ENCODE measurements around the gene SMYD1.

The SMYD1 gene

DNA sequence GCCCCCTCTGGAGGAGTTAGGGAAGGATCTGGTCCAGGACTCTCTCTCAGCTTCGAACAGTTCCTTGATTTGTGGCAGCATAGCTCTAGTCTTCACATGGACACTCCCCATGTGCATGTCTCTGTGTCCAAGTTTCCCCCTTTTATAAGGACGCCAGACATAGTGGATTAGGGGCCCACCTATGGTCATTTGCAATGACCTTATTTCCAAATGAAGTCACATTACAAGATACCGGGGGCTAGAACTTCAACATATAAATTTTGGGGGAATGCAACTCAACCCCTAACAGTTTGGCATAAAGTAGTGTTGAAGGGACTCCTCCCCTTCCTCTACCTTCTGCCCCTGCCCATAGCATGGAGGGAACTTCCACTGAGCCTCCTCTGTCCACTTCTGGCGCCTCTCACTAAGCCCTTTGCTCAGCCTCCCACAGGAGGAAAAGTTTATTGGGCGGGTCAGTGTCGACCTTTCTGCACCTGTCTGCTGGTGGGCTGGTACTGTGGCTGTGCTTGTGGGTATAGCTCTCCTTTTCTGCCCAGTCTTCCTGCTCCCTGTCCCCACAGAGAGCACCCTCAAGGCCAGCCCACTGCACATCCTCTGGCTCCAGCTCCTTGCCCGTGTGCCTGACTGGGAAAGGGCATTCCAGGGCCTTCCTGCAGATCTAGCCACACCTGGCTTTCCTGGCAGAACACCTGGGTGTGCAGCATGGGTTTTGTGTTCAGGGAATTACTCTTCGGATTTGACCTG lies 54.7 kb downstream of the SMYD1 start:
- no peak for DNase-seq (ENCODE audit: low read depth in 2 of 2)

- no peak for DNase-seq (ENCODE audit: low read depth in 2 of 2)
These were observed 55.7 kb downstream of the SMYD1 start for GRCh38 chr2:88123164-88123974.

DNA sequence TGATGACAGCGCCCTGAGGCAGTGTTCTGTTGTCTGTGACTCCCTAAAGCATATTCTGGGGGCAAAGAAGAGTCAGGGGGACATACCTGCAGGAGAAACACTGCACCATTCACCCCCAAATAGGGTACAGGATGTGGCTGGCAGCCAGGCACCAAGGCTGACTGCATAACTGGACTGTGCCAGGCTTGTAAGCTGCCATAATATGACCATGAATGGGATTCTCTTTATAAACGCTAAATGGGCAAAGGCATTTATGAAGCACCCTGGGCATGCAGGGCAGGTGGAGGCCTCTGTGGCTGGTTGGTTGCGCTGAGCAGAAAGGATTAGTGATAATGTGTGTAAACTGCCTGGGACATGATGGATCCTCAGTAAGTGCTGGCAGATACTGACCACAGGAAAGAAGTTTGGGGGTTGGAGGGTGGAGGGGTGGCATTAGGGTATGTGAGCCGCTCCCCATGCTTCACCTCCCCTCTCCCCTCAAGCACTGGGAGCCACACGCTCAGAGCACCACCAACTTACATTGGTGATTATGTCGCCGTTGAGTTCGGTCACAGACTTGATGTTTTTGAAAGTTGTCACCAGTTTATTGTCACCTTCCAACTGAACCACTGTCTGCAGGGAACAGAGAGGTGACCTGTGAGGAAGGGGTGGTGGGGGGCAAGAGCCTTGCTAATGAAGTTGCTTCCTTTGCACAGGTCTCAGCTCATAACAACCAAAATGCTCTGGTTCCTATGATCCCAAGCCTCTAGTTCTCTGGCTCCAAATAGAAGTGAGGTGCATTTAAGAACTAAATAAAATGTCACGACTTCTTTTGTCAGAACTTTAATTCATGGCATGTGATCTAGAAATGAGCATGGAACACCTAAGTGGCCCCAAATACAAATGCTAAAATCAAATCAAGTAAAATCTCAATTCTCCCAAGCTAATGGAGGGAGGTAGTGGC lies 56.6 kb downstream of the SMYD1 start:
- no peak for DNase-seq (ENCODE audit: low read depth in 2 of 2)

DNA sequence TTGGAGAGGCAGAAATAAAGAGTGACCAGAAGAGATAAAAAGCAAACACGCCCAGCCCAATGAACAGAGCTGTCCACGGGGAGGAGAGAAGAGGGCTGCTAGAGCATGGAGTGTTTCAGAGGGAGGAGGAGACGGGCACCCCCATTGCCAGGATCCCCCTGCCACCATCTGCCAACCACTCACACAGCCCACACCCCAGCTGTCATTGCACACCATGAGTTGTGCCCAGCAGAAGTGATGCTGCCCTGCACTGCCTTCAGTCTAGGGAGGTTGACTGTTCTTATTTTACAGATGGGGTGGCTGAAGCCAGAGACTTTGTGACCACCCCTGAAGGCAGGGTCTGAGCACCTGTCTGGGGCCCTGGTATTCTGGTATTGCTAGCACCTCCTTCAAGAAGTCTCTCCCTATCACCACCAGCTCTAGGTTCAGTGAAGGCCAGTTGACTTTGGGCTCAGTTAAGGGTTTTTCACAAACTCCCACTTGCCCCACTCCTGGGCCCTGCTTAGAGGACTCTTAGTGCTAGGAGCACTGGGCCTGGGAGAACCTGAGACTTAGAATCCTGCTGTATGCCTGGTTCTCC lies 57.8 kb downstream of the SMYD1 start:
- DNase-seq (ENCODE audit: low read depth in 2 of 2) = no peak

GRCh38 chr2:88125924-88126771 lies 58.5 kb downstream of the SMYD1 start:
- DNase-seq (ENCODE audit: low read depth in 2 of 2) = no peak

DNA sequence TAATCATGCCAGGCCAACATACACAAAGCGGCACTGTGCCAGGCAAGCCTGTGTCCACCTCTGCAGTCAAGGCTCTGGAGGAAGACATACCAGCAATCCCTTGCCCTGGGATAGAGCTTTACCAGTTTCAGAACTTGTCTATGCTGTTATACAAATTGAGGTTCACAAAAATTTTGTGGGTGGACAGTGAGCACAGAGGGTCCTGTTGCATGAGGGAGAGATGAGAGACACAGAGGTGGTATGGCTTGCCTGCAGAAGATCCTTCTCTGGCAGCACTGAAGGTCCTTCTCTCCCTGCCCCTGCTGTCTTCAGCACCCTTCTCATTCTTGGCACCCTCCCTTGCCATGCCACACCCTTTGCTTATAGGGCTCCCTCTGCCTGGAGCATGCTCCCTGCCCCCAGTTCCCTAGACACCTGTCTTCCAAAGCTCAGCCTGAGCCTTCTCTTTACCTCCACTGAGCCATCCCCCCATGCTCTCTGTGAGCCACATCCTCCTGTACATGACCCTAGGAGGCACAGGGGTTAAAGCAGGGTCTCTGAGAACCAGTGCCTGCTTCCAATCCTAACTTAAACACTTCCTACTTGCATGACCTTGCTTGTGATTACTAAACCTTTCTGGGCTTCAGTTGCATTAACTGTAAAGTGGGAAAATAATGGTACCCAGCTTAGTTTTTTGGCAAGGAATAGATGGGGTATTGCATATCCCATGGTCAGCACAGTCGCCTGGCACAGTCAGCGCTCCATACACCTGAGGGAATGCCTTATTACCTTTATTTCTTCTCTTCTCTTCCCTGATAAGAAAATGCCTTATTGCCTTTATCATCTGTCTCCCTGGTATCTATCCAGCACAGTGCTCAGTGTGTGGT lies 59.4 kb downstream of the SMYD1 start:
- no peak for DNase-seq (ENCODE audit: low read depth in 2 of 2)

DNA sequence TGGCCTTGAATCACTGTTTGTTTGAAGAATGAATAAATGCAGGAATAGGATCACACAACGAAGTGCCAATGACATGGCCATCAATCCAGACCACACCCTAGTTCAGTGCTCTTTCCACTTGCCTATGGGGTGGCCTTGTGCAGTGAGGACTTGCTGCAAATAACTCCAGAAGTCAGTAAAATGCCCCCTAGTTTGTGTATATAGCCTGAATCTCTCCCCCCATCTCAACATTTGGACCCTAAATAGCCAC lies 59.9 kb downstream of the SMYD1 start:
- no peak for DNase-seq (ENCODE audit: low read depth in 2 of 2)

GRCh38 chr2:88127888-88128653 lies 60.4 kb downstream of the SMYD1 start, which contains the start of gene FABP1:
FABP1 (minus strand) TSS chr2:88128062; CDS start chr2:88128017, 45 bp downstream.
- no peak for DNase-seq (ENCODE audit: low read depth in 2 of 2)

- no peak for DNase-seq (ENCODE audit: low read depth in 2 of 2)
These were observed 61.2 kb downstream of the SMYD1 start for GRCh38 chr2:88128654-88129312.

DNA sequence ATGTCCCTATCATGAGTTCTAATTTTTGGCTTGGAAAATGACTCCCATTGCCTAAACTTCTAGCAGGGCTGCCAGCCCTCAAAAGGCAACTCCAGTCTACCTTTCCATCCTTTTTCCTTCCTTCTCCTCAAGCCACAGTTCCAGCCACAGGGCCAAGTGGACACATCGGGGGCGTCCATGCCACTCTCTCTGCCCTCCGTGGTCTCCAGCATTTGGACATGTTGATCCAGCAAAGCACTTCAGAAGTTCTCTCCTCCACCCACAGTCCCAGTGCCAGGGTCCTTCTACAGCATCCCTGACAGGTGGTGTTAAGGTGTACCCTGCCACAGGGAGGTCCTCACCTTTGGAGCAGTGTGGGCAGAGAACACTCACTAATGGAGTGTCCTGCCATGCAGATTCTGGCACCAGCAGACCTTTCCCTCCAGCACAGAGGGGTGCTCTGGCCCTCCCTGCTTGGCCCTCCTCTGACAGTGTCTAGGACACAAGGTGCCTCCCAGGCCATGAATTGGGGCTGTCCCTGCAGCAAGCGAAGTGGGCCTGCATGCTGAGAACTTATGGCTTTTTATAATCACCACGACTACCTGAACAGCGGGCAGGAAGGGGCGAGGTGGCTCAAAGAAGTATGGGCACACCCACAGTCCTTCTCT lies 61.8 kb downstream of the SMYD1 start:
- DNase-seq (ENCODE audit: low read depth in 2 of 2) = no peak

GRCh38 chr2:88131201-88131998 lies 63.8 kb downstream of the SMYD1 start:
- no peak for DNase-seq (ENCODE audit: low read depth in 2 of 2)

DNA sequence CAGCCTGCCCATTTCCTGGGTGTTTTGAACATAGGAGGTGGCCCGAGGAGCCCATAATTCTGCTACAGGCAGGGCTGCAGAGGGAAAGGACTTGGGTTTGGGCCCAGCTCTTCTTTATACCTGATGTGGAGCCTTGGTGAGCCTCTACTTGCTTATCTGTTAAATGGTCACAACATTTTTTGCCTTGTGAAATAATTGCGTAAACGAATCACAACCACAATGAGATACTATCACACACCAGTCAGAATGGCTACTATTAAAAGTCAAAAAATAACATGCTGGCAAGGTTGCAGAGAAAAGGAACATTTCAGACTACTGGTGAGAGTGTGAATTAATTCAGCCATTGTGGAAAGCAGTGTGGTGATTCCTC lies 64.4 kb downstream of the SMYD1 start:
- no peak for DNase-seq (ENCODE audit: low read depth in 2 of 2)

GRCh38 chr2:88133875-88134274 lies 66.2 kb downstream of the SMYD1 start:
- DNase-seq (ENCODE audit: low read depth in 2 of 2) = no peak

GRCh38 chr2:88136817-88137216 lies 69.2 kb downstream of the SMYD1 start:
- DNase-seq (ENCODE audit: low read depth in 2 of 2) = no peak

GRCh38 chr2:88137833-88138232 lies 70.2 kb downstream of the SMYD1 start:
- no peak for DNase-seq (ENCODE audit: low read depth in 2 of 2)

DNA sequence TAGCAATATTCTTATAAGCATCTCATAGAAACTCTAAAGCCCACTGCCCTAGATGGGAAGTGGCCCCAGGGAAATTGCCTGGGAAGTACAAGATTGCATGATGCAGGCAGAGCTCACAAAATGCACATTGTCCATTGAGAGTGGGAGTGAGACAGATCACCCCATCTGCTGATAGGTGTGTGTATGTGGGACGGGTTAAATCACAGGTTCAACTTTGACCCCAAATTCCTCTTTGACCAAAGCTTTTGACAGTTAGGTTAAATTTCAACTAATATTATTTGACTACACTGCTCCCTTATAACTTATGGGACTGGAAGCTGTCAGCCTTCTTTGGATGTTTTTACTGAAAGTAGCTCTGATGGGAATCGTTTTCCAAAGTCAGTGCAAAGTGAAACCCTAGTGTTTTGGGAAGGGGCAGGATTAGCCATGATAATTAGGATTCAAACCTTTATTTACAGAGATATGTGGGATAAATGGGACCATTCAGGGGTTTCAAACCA lies 71.6 kb downstream of the SMYD1 start:
- no peak for DNase-seq (ENCODE audit: low read depth in 2 of 2)

- no peak for DNase-seq (ENCODE audit: low read depth in 2 of 2)
These were observed 72.2 kb downstream of the SMYD1 start for GRCh38 chr2:88139804-88140203.

Data from stimulated activated CD8-positive, alpha-beta memory T cell treated with anti-CD3 and anti-CD28 coated beads, Interleukin-2, amount 100 ng/mL, for 48 hours (primary cell).